ENCODE results near the gene CSTF3. TPM values are rescaled to one million over a fixed set of nuclear protein-coding genes. Genes with fewer than 3 reads are reported as not detected.

The CSTF3 gene
- total and polyA plus RNA-seq, 9 of the 15 experiments (the other 6 are each of a cell fraction or from before 2014, with no cell fraction given): 37.0 to 111 (median 61.0) TPM

DNA sequence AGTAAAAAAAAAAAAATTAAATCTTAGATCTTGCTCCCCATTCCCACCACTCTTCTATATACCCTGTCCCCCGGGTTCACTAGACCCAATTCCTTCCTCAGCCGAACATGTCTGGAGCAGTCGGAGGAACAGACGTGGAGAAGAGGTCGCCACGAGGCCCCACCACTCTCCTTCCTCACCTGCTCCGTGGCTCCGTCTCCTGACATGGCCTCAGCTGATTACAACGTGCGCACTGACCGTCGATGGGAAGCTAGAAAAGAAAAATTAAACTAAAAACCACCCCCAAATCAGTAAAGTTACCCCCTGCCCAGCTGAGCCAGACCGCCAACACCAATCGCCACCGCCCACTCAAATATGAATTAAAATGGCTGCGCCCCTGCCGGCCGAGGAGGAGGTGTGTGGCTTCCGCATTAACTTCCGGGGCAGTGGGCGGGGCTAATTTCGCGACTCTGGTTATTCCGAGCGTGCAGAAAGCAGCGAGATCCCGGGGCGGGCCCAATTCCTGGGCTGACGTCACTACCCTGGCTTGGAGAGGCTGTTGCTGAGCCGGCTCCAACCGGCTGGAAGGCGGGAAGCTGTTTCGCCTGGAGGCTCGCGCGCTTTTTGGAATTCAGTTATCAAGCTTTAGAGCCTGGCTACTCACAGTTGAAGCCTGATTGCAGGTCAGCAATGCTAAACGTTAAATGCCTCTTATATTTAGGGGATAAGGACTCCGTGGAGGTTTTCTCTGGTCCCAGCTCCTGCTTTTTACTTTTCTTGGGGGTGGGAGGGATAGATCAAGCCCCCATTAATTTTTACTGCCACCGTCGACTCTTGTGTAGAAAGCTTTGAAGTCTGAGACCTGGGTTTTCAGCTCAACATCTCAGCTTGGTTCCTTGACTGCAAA lies at the start of gene CSTF3 (continued):
- TF ChIP-seq, protein P1, sequence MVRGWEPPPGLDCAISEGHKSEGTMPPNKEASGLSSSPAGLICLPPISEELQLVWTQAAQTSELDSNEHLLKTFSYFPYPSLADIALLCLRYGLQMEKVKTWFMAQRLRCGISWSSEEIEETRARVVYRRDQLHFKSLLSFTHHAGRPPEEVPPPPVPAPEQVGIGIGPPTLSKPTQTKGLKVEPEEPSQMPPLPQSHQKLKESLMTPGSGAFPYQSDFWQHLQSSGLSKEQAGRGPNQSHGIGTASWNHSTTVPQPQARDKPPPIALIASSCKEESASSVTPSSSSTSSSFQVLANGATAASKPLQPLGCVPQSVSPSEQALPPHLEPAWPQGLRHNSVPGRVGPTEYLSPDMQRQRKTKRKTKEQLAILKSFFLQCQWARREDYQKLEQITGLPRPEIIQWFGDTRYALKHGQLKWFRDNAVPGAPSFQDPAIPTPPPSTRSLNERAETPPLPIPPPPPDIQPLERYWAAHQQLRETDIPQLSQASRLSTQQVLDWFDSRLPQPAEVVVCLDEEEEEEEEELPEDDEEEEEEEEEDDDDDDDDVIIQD (CRISPR knock-in tag; IDR thresholded peaks at IDR 0.05): no peak
- TF ChIP-seq TBL1XR1 (IDR thresholded peaks at IDR 0.05; ENCODE audit: low read length in 2 of 2) (peak in 1 of 2 experiments; percentile 66; a peak in 1 of 4 replicates), LCOR (CRISPR knock-in tag; IDR thresholded peaks at IDR 0.05) (peak; percentile 100), ZNF384 (IDR thresholded peaks at IDR 0.05; ENCODE audit: low read depth, low read length) (no peak), DIDO1 (tag; IDR thresholded peaks at IDR 0.05; ENCODE audit: low read depth) (peak; percentile 72; the same call in 1 of the 2 replicates), NFXL1 (CRISPR knock-in tag; IDR thresholded peaks at IDR 0.05) (no peak), YBX1 (IDR thresholded peaks at IDR 0.05) (no peak), SMAD1 (IDR thresholded peaks at IDR 0.05; ENCODE audit: low read depth, low read length, partially characterized antibody) (peak; percentile 67)
- TF ChIP-seq, protein P2, sequence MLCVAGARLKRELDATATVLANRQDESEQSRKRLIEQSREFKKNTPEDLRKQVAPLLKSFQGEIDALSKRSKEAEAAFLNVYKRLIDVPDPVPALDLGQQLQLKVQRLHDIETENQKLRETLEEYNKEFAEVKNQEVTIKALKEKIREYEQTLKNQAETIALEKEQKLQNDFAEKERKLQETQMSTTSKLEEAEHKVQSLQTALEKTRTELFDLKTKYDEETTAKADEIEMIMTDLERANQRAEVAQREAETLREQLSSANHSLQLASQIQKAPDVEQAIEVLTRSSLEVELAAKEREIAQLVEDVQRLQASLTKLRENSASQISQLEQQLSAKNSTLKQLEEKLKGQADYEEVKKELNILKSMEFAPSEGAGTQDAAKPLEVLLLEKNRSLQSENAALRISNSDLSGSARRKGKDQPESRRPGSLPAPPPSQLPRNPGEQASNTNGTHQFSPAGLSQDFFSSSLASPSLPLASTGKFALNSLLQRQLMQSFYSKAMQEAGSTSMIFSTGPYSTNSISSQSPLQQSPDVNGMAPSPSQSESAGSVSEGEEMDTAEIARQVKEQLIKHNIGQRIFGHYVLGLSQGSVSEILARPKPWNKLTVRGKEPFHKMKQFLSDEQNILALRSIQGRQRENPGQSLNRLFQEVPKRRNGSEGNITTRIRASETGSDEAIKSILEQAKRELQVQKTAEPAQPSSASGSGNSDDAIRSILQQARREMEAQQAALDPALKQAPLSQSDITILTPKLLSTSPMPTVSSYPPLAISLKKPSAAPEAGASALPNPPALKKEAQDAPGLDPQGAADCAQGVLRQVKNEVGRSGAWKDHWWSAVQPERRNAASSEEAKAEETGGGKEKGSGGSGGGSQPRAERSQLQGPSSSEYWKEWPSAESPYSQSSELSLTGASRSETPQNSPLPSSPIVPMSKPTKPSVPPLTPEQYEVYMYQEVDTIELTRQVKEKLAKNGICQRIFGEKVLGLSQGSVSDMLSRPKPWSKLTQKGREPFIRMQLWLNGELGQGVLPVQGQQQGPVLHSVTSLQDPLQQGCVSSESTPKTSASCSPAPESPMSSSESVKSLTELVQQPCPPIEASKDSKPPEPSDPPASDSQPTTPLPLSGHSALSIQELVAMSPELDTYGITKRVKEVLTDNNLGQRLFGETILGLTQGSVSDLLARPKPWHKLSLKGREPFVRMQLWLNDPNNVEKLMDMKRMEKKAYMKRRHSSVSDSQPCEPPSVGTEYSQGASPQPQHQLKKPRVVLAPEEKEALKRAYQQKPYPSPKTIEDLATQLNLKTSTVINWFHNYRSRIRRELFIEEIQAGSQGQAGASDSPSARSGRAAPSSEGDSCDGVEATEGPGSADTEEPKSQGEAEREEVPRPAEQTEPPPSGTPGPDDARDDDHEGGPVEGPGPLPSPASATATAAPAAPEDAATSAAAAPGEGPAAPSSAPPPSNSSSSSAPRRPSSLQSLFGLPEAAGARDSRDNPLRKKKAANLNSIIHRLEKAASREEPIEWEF (CRISPR knock-in tag; IDR thresholded peaks at IDR 0.05): 0 out of 2 replicates have a peak, but pooled peaks have one; percentile 27
- TF ChIP-seq, protein P3, sequence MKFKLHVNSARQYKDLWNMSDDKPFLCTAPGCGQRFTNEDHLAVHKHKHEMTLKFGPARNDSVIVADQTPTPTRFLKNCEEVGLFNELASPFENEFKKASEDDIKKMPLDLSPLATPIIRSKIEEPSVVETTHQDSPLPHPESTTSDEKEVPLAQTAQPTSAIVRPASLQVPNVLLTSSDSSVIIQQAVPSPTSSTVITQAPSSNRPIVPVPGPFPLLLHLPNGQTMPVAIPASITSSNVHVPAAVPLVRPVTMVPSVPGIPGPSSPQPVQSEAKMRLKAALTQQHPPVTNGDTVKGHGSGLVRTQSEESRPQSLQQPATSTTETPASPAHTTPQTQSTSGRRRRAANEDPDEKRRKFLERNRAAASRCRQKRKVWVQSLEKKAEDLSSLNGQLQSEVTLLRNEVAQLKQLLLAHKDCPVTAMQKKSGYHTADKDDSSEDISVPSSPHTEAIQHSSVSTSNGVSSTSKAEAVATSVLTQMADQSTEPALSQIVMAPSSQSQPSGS (CRISPR knock-in tag; IDR thresholded peaks at IDR 0.05): peak; percentile 91
- TF ChIP-seq, protein P4, sequence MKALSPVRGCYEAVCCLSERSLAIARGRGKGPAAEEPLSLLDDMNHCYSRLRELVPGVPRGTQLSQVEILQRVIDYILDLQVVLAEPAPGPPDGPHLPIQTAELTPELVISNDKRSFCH (CRISPR knock-in tag; IDR thresholded peaks at IDR 0.05): no peak
- TF ChIP-seq, protein P4 (tag; IDR thresholded peaks at IDR 0.05): peak; percentile 86
- TF ChIP-seq, protein P5, sequence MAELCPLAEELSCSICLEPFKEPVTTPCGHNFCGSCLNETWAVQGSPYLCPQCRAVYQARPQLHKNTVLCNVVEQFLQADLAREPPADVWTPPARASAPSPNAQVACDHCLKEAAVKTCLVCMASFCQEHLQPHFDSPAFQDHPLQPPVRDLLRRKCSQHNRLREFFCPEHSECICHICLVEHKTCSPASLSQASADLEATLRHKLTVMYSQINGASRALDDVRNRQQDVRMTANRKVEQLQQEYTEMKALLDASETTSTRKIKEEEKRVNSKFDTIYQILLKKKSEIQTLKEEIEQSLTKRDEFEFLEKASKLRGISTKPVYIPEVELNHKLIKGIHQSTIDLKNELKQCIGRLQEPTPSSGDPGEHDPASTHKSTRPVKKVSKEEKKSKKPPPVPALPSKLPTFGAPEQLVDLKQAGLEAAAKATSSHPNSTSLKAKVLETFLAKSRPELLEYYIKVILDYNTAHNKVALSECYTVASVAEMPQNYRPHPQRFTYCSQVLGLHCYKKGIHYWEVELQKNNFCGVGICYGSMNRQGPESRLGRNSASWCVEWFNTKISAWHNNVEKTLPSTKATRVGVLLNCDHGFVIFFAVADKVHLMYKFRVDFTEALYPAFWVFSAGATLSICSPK (IDR thresholded peaks at IDR 0.05; ENCODE audit: borderline replicate concordance): no peak
- TF ChIP-seq, protein P6, sequence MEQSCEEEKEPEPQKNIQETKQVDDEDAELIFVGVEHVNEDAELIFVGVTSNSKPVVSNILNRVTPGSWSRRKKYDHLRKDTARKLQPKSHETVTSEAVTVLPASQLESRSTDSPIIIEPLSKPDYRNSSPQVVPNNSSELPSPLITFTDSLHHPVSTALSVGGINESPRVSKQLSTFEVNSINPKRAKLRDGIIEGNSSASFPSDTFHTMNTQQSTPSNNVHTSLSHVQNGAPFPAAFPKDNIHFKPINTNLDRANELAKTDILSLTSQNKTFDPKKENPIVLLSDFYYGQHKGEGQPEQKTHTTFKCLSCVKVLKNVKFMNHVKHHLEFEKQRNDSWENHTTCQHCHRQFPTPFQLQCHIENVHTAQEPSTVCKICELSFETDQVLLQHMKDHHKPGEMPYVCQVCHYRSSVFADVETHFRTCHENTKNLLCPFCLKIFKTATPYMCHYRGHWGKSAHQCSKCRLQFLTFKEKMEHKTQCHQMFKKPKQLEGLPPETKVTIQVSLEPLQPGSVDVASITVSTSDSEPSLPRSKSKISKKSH (CRISPR knock-in tag; IDR thresholded peaks at IDR 0.05): no peak
